GM23338 (cell line): Measurements from ENCODE around the gene VMP1.

ENCODE experiments used
- CREB1 ChIP-seq: fragments of 250-450 bp; sonication (Bioruptor Pico); IDR thresholded peaks from 2 replicates; pipeline ENCODE4 v1.5.0; 2020; ENCODE audit warnings: low read depth, mild to moderate bottlenecking, moderate library complexity
- EZH2 ChIP-seq: fragments of 200-600 bp; sonication (generic); IDR thresholded peaks from one replicate; pipeline ENCODE4 v1.8.0; 2017; ENCODE audit warnings: antibody characterized with exemption, mild to moderate bottlenecking, low read depth; ENCODE audit not compliant: unreplicated experiment
- EZH2phosphoT487 ChIP-seq: fragments of 200-600 bp; sonication (generic); IDR thresholded peaks from one replicate; pipeline ENCODE4 v1.8.1; 2018; ENCODE audit warnings: antibody characterized with exemption; ENCODE audit not compliant: unreplicated experiment
- JUNB ChIP-seq: IDR thresholded peaks from one replicate; pipeline ENCODE4 v1.6.1; 2016; ENCODE audit warnings: antibody characterized with exemption; ENCODE audit not compliant: unreplicated experiment
- NANOG ChIP-seq: IDR thresholded peaks from 2 replicates; pipeline ENCODE4 v1.6.1; 2016; ENCODE audit warnings: antibody characterized with exemption, borderline replicate concordance
- POLR2AphosphoS5 ChIP-seq: IDR thresholded peaks from 2 replicates; pipeline ENCODE4 v1.6.1; 2016; ENCODE audit warnings: antibody characterized with exemption, low read depth
- TF ChIP-seq, protein P1 (sequence below), 2 experiments: fragments of 200-600 bp in 1 of 2; sonication (generic) in 1 of 2; conservative IDR thresholded peaks; 2 replicates each; pipeline versions ENCODE4 v1.5.1 to v1.6.1; 2016 to 2017; ENCODE audit warnings: antibody characterized with exemption in 2 of 2, low read depth in 2 of 2, mild to moderate bottlenecking in 2 of 2, moderate library complexity in 1 of 2
- TF ChIP-seq, protein P2 (sequence below): IDR thresholded peaks from one replicate; pipeline ENCODE4 v1.6.1; 2018; ENCODE audit warnings: antibody characterized with exemption; ENCODE audit not compliant: unreplicated experiment
- TF ChIP-seq, protein P3 (sequence below): IDR thresholded peaks from 2 replicates; pipeline ENCODE4 v1.6.1; 2016; ENCODE audit warnings: antibody characterized with exemption

DNA sequence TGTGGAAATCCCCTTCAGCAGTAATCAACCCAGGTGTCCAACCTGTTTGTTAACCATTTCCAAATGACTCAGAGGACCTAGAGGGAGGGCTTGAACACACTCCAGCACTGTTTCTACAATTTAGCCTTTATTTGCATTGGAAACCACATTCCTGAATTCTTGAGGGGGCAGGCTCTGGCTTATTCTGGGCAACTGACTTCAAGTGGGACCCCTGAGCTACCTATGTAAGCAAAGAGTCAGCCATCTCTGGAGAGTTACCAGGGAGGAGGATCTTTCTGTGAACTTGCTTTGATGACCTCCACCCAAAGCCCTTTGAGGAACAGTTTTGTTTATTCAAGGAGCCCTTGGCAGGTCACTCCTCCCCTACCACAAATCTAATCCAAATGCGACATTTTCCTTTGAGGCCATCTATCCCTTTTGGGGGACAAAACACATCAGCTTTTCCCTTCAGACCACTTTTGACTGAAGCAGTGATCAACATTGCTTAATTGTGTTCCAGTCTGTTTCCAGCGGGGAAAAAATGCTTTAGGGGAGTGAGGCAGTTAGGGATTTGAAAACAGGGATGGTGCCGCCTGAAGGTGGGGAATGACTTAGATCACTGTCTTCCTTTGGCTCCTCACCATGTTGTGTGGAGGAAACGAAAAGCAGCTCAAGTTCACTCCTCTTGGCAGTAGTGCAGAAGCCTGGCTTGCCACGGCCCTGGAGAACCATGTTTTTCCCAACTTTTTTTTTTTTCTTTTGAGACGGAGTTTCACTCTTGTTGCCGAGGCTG is 139.1 kb downstream of the VMP1 start:
- TF ChIP-seq, protein P1, sequence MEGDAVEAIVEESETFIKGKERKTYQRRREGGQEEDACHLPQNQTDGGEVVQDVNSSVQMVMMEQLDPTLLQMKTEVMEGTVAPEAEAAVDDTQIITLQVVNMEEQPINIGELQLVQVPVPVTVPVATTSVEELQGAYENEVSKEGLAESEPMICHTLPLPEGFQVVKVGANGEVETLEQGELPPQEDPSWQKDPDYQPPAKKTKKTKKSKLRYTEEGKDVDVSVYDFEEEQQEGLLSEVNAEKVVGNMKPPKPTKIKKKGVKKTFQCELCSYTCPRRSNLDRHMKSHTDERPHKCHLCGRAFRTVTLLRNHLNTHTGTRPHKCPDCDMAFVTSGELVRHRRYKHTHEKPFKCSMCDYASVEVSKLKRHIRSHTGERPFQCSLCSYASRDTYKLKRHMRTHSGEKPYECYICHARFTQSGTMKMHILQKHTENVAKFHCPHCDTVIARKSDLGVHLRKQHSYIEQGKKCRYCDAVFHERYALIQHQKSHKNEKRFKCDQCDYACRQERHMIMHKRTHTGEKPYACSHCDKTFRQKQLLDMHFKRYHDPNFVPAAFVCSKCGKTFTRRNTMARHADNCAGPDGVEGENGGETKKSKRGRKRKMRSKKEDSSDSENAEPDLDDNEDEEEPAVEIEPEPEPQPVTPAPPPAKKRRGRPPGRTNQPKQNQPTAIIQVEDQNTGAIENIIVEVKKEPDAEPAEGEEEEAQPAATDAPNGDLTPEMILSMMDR (conservative IDR thresholded peaks at IDR 0.05; ENCODE audit: low read depth in 2 of 2): no peak
- no peak for TF ChIP-seq POLR2AphosphoS5
- TF ChIP-seq EZH2: no peak
- TF ChIP-seq, protein P2, sequence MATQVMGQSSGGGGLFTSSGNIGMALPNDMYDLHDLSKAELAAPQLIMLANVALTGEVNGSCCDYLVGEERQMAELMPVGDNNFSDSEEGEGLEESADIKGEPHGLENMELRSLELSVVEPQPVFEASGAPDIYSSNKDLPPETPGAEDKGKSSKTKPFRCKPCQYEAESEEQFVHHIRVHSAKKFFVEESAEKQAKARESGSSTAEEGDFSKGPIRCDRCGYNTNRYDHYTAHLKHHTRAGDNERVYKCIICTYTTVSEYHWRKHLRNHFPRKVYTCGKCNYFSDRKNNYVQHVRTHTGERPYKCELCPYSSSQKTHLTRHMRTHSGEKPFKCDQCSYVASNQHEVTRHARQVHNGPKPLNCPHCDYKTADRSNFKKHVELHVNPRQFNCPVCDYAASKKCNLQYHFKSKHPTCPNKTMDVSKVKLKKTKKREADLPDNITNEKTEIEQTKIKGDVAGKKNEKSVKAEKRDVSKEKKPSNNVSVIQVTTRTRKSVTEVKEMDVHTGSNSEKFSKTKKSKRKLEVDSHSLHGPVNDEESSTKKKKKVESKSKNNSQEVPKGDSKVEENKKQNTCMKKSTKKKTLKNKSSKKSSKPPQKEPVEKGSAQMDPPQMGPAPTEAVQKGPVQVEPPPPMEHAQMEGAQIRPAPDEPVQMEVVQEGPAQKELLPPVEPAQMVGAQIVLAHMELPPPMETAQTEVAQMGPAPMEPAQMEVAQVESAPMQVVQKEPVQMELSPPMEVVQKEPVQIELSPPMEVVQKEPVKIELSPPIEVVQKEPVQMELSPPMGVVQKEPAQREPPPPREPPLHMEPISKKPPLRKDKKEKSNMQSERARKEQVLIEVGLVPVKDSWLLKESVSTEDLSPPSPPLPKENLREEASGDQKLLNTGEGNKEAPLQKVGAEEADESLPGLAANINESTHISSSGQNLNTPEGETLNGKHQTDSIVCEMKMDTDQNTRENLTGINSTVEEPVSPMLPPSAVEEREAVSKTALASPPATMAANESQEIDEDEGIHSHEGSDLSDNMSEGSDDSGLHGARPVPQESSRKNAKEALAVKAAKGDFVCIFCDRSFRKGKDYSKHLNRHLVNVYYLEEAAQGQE: no peak
- no peak for TF ChIP-seq JUNB
- TF ChIP-seq EZH2phosphoT487: no peak
- TF ChIP-seq, protein P3, sequence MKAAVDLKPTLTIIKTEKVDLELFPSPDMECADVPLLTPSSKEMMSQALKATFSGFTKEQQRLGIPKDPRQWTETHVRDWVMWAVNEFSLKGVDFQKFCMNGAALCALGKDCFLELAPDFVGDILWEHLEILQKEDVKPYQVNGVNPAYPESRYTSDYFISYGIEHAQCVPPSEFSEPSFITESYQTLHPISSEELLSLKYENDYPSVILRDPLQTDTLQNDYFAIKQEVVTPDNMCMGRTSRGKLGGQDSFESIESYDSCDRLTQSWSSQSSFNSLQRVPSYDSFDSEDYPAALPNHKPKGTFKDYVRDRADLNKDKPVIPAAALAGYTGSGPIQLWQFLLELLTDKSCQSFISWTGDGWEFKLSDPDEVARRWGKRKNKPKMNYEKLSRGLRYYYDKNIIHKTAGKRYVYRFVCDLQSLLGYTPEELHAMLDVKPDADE: no peak
- TF ChIP-seq NANOG: no peak
- TF ChIP-seq CREB1 (CRISPR knock-in tag): no peak
